BJ (cell line): ENCODE data around the gene ZNF844. TPM values are rescaled to one million over a fixed set of nuclear protein-coding genes. Genes with fewer than 3 reads are reported as not detected.

Experiments used
- CTCF ChIA-PET: fragments of 350-600 bp; formaldehyde crosslinking; extraction: SDS; loops from one replicate; lab custom pipeline; 2021; ENCODE audit warnings: antibody characterized with exemption, inconsistent platforms; lab: Yijun Ruan, JAX
- POLR2A ChIA-PET: fragments of 300-600 bp; sonication (Branson Sonifier 250); formaldehyde crosslinking; extraction: SDS; loops from one replicate; lab custom pipeline; 2021; ENCODE audit warnings: antibody characterized with exemption; lab: Charles Lee
- DNase-seq: peaks from one replicate; pipeline ENCODE4 v3.0.0-alpha.2; 2011; ENCODE audit warnings: low read depth
- H3K27me3 ChIP-seq: 2 replicates; pipeline ENCODE4 v1.6.0; 2011; ENCODE audit warnings: low read length; ENCODE audit not compliant: control insufficient read depth, insufficient read depth
- H3K36me3 ChIP-seq: 2 replicates; pipeline ENCODE4 v1.5.1; 2011; ENCODE audit warnings: low read length; ENCODE audit not compliant: control insufficient read depth, insufficient read depth
- H3K4me3 ChIP-seq: 2 replicates; pipeline ENCODE4 v1.5.1; 2011; ENCODE audit warnings: low read depth, mild to moderate bottlenecking, control low read depth, low read length
- polyA minus RNA-seq: library from RNA; depleted of rRNA, polyadenylated mRNA; stranded (reverse); fragments of >200 nt; gene quantifications from 2 replicates; pipeline ENCODE4 v1.2.3, GENCODE V29; 2011; rRNA and poly(A)+ RNA removed
- polyA plus RNA-seq: library from polyadenylated mRNA; depleted of rRNA; stranded (reverse); fragments of >200 nt; gene quantifications from 2 replicates; pipeline ENCODE4 v1.2.3, GENCODE V29; 2011; rRNA removed
- TF ChIP-seq, protein P1 (sequence below): IDR thresholded peaks from 2 replicates; pipeline ENCODE4 v1.5.1; 2011; ENCODE audit warnings: low read depth, mild to moderate bottlenecking, control low read depth, inconsistent platforms, low read length, moderate library complexity; ENCODE audit not compliant: insufficient read depth

Gene ZNF844
- 2.8 and 4.5 TPM in 2 replicates for polyA plus RNA-seq
- 5.1 and 5.6 TPM in 2 replicates for polyA minus RNA-seq

- peak within 1 kb of the TSS; percentile 66 for H3K4me3 ChIP-seq
- no peaks in the 10 kb centered on the region for H3K27me3 ChIP-seq
- TF ChIP-seq, protein P1, sequence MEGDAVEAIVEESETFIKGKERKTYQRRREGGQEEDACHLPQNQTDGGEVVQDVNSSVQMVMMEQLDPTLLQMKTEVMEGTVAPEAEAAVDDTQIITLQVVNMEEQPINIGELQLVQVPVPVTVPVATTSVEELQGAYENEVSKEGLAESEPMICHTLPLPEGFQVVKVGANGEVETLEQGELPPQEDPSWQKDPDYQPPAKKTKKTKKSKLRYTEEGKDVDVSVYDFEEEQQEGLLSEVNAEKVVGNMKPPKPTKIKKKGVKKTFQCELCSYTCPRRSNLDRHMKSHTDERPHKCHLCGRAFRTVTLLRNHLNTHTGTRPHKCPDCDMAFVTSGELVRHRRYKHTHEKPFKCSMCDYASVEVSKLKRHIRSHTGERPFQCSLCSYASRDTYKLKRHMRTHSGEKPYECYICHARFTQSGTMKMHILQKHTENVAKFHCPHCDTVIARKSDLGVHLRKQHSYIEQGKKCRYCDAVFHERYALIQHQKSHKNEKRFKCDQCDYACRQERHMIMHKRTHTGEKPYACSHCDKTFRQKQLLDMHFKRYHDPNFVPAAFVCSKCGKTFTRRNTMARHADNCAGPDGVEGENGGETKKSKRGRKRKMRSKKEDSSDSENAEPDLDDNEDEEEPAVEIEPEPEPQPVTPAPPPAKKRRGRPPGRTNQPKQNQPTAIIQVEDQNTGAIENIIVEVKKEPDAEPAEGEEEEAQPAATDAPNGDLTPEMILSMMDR, result no peak
- peaks cover 2% of the 10 kb centered on the region; the same call in 1 of the 2 replicates for H3K36me3 ChIP-seq
- CTCF ChIA-PET, result interaction anchor here (0.8 kb wide), 1 partner anchor 76 kb away, joined by 4 read pairs; the partner anchor contains the start of gene ZNF20
- DNase-seq, result peak; percentile 62
- POLR2A ChIA-PET, result interaction anchor here (0.6 kb wide), 2 partner anchors 10 to 71 kb away, joined by 6 read pairs; no protein-coding TSS in a partner anchor
These were observed at the start of gene ZNF844 for GRCh38 chr19:12064590-12065538. ZNF844 (plus strand) TSS chr19:12064731; CDS start chr19:12064874, 143 bp downstream.

- TF ChIP-seq, protein P1, result no peak
- no peak for DNase-seq
- CTCF ChIA-PET, result interaction anchor here (1.2 kb wide), 1 partner anchor 44 kb away, joined by 3 read pairs; no protein-coding TSS in a partner anchor
- POLR2A ChIA-PET, result no interaction called here
- Histone ChIP-seq H3K4me3 (no peak overlapping the region), H3K27me3 (no peaks in the 10 kb centered on the region), H3K36me3 (peaks cover 6% of the 10 kb centered on the region; the same call in 1 of the 2 replicates)
These were observed 49.3 kb upstream of the ZNF844 start for GRCh38 chr19:12015015-12015752.

- TF ChIP-seq, protein P1, result no peak
- CTCF ChIA-PET, result interaction anchor here (1.2 kb wide), 1 partner anchor 44 kb away, joined by 3 read pairs; no protein-coding TSS in a partner anchor
- H3K4me3 ChIP-seq, result no peak overlapping the region
- DNase-seq, result no peak
- no peaks in the 10 kb centered on the region for H3K27me3 ChIP-seq
- peaks cover 6% of the 10 kb centered on the region; the same call in 1 of the 2 replicates for H3K36me3 ChIP-seq
- POLR2A ChIA-PET, result no interaction called here
These were observed 48.8 kb upstream of the ZNF844 start for GRCh38 chr19:12015753-12016116.

- no peaks in the 10 kb centered on the region for H3K36me3 ChIP-seq
- TF ChIP-seq, protein P1, result no peak
- H3K4me3 ChIP-seq, result no peak overlapping the region
- ChIA-PET CTCF (interaction anchor here (0.7 to 1.6 kb wide), 2 partner anchors 12 to 45 kb away, joined by 3 to 6 read pairs; no protein-coding TSS in a partner anchor), POLR2A (no interaction called here)
- H3K27me3 ChIP-seq, result no peaks in the 10 kb centered on the region
- no peak for DNase-seq
These were observed 30.3 kb upstream of the ZNF844 start for GRCh38 chr19:12034198-12034597.
